HCT116 (cell line): ENCODE data around the gene BMP5. TPM values are rescaled to one million over a fixed set of nuclear protein-coding genes. Genes with fewer than 3 reads are reported as not detected.

ENCODE experiments used
- ATAC-seq: fragments of 200-7000 bp; cut with Tn5 transposase; 2 replicates; pipeline ENCODE4 v1.9.1; 2020; ENCODE audit warnings: mild to moderate bottlenecking, moderate library complexity
- BruUV-seq: library from RNA; stranded (reverse); fragments of 400-500 nt; replicated peaks from 2 replicates; lab custom pipeline; 2021; lab: Mats Ljungman, UMichigan
- CTCF ChIA-PET: fragments of 300-600 bp; sonication (Branson Sonifier 250); formaldehyde crosslinking; loops from one replicate; lab custom pipeline; 2021; ENCODE audit warnings: antibody characterized with exemption; lab: Charles Lee
- POLR2A ChIA-PET: fragments of 300-600, 350-600 bp; sonication (Branson Sonifier 250); formaldehyde crosslinking; loops from one replicate; lab custom pipeline; 2021; ENCODE audit warnings: antibody characterized with exemption; lab: Charles Lee
- RAD21 ChIA-PET, 2 experiments: fragments of 300-600 bp; sonication (Branson Sonifier 250); formaldehyde crosslinking; loops; one replicate each; lab custom pipeline; 2023; ENCODE audit warnings: low total read pairs in 2 of 2; ENCODE audit not compliant: uncharacterized antibody in 2 of 2, unreplicated experiment in 2 of 2, low non-redundant PET in 1 of 2; lab: Charles Lee
- DNase-seq: peaks from one replicate; pipeline ENCODE4 v3.0.0-alpha.2; 2010; ENCODE audit warnings: low read depth, low spot score
- H2AFZ ChIP-seq: fragments of 200-600 bp; shearing (Covaris generic), sonication (generic); 2 replicates; pipeline ENCODE4 v1.6.1; 2017; ENCODE audit warnings: low read depth, mixed run types, mixed read lengths, antibody characterized with exemption, low read length; ENCODE audit not compliant: poor library complexity, severe bottlenecking
- H3K27ac ChIP-seq: 2 replicates; pipeline ENCODE4 v1.5.1; 2012; ENCODE audit warnings: low read depth, low read length
- H3K27me3 ChIP-seq: fragments of 200-600 bp; sonication (generic); 2 replicates; pipeline ENCODE4 v1.6.1; 2016; ENCODE audit warnings: mixed run types, low read length, mixed read lengths; ENCODE audit not compliant: insufficient read depth
- H3K36me3 ChIP-seq, 2 experiments: fragments of 200-500 bp in 1 of 2; fragments of 200-600 bp in 1 of 2; sonication (Bioruptor generic) in 1 of 2; sonication (generic) in 1 of 2; 2 replicates each; pipeline versions ENCODE4 v1.5.1 to v1.6.1; 2014 to 2016; ENCODE audit warnings: low read length in 2 of 2, inconsistent platforms in 1 of 2, mixed read lengths in 1 of 2, mixed run types in 1 of 2; ENCODE audit not compliant: insufficient read depth in 2 of 2, control insufficient read depth in 1 of 2
- H3K4me1 ChIP-seq, 2 experiments: fragments of 200-600 bp in 1 of 2; sonication (generic) in 1 of 2; 2 replicates each; pipeline versions ENCODE4 v1.5.1 to v1.6.1; 2012 to 2017; ENCODE audit warnings: low read length in 2 of 2, inconsistent platforms in 1 of 2, mild to moderate bottlenecking in 1 of 2, mixed read lengths in 1 of 2, mixed run types in 1 of 2, moderate library complexity in 1 of 2; ENCODE audit not compliant: insufficient read depth in 2 of 2, control insufficient read depth in 1 of 2
- H3K4me2 ChIP-seq: fragments of 200-600 bp; sonication (generic); 2 replicates; pipeline ENCODE4 v1.6.1; 2017; ENCODE audit warnings: mixed run types, low read length, mixed read lengths
- H3K4me3 ChIP-seq, 2 experiments: fragments of 200-600 bp in 1 of 2; sonication (generic) in 1 of 2; replicated peaks in 1 of 2; 2 replicates each; pipeline ENCODE4 v1.5.1; 2011 to 2016; ENCODE audit warnings: low read length in 2 of 2, control low read depth in 1 of 2, low read depth in 1 of 2, mild to moderate bottlenecking in 1 of 2, mixed read lengths in 1 of 2, mixed run types in 1 of 2
- H3K79me2 ChIP-seq: fragments of 200-600 bp; sonication (generic); 2 replicates; pipeline ENCODE4 v1.6.1; 2017; ENCODE audit warnings: mild to moderate bottlenecking, mixed run types, low read length, moderate library complexity, mixed read lengths; ENCODE audit not compliant: insufficient read depth
- H3K9ac ChIP-seq: fragments of 200-600 bp; sonication (generic); 2 replicates; pipeline ENCODE4 v1.6.1; 2016; ENCODE audit warnings: low read length, mixed read lengths
- H3K9me2 ChIP-seq: fragments of 200-600 bp; sonication (generic), shearing (Covaris generic); 2 replicates; pipeline ENCODE4 v1.6.1; 2017; ENCODE audit warnings: mixed run types, mild to moderate bottlenecking, moderate library complexity; ENCODE audit not compliant: insufficient read depth
- H3K9me3 ChIP-seq, 2 experiments: fragments of 200-500 bp in 1 of 2; fragments of 200-600 bp in 1 of 2; sonication (Bioruptor generic) in 1 of 2; sonication (generic) in 1 of 2; 2 replicates each; pipeline ENCODE4 v1.6.1; 2014 to 2017; ENCODE audit warnings: low read length in 2 of 2, mixed read lengths in 2 of 2, inconsistent platforms in 1 of 2, low read depth in 1 of 2, mild to moderate bottlenecking in 1 of 2, mixed run types in 1 of 2, moderate library complexity in 1 of 2; ENCODE audit not compliant: control insufficient read depth in 1 of 2, insufficient read depth in 1 of 2
- H4K20me1 ChIP-seq: fragments of 200-600 bp; sonication (generic), shearing (Covaris generic); 2 replicates; pipeline ENCODE4 v1.6.1; 2017; ENCODE audit warnings: mixed run types, mild to moderate bottlenecking, moderate library complexity; ENCODE audit not compliant: insufficient read depth
- CTCF ChIP-seq, 3 experiments: fragments of 200-600 bp in 1 of 3; sonication (generic) in 1 of 3; IDR thresholded peaks in 2 of 3; conservative IDR thresholded peaks in 1 of 3; 2 replicates each; pipeline ENCODE4 v1.5.1; 2012 to 2017; ENCODE audit warnings: low read depth in 2 of 3, low read length in 2 of 3, antibody characterized with exemption in 1 of 3, borderline replicate concordance in 1 of 3, control low read depth in 1 of 3, mild to moderate bottlenecking in 1 of 3, mixed read lengths in 1 of 3, mixed run types in 1 of 3, moderate library complexity in 1 of 3; ENCODE audit not compliant: insufficient read depth in 1 of 3
- EGR1 ChIP-seq: IDR thresholded peaks from 2 replicates; pipeline ENCODE4 v1.6.1; 2012; ENCODE audit warnings: low read depth
- EZH2 ChIP-seq: fragments of 200-600 bp; sonication (generic); IDR thresholded peaks from 2 replicates; pipeline ENCODE4 v1.6.1; 2017; ENCODE audit warnings: antibody characterized with exemption, mixed run types
- EZH2phosphoT487 ChIP-seq: fragments of 200-600 bp; IDR thresholded peaks from 2 replicates; pipeline ENCODE4 v1.6.1; 2018; ENCODE audit warnings: antibody characterized with exemption, borderline replicate concordance
- FOSL1 ChIP-seq: IDR thresholded peaks from 2 replicates; pipeline ENCODE4 v1.6.1; 2012; ENCODE audit warnings: low read depth
- JUND ChIP-seq: IDR thresholded peaks from 2 replicates; pipeline ENCODE4 v1.6.1; 2012
- MAX ChIP-seq: IDR thresholded peaks from 2 replicates; pipeline ENCODE4 v1.6.1; 2012
- POLR2AphosphoS5 ChIP-seq: IDR thresholded peaks from 2 replicates; pipeline ENCODE4 v1.6.1; 2011; ENCODE audit warnings: mild to moderate bottlenecking, low read depth, low read length, moderate library complexity
- SP1 ChIP-seq: IDR thresholded peaks from 2 replicates; pipeline ENCODE4 v1.6.1; 2012; ENCODE audit warnings: low read depth
- SRF ChIP-seq: IDR thresholded peaks from 2 replicates; pipeline ENCODE4 v1.6.1; 2012; ENCODE audit warnings: low read depth
- TCF7L2 ChIP-seq: IDR thresholded peaks from 2 replicates; pipeline ENCODE4 v1.7.0; 2011; ENCODE audit warnings: borderline replicate concordance, inconsistent platforms; ENCODE audit not compliant: insufficient read depth, insufficient read length; ENCODE audit errors: extremely low read depth
- YY1 ChIP-seq: IDR thresholded peaks from 2 replicates; pipeline ENCODE4 v1.6.1; 2011; ENCODE audit warnings: low read length, low read depth, moderate library complexity, mild to moderate bottlenecking; ENCODE audit not compliant: insufficient replicate concordance; ENCODE audit errors: extremely low read depth
- ZNF274 ChIP-seq: fragments of 200-500 bp; sonication (Bioruptor generic); IDR thresholded peaks from 2 replicates; pipeline ENCODE4 v1.6.1; 2014; ENCODE audit warnings: mild to moderate bottlenecking, low read depth, low read length, inconsistent platforms
- intact Hi-C: fragments of 100-400 bp; cut with micrococcal nuclease; formaldehyde crosslinking; loops from 2 replicates; pipeline ENCODE4 v1.10.0; 2022
- total RNA-seq: library from RNA; stranded (reverse); gene quantifications from one replicate; pipeline ENCODE4 v1.2.1, GENCODE V29; 2021; ENCODE audit not compliant: unreplicated experiment
- TF ChIP-seq, protein P1 (sequence below): IDR thresholded peaks from 2 replicates; pipeline ENCODE4 v1.6.1; 2012
- TF ChIP-seq, protein P2 (sequence below): IDR thresholded peaks from 2 replicates; pipeline ENCODE4 v1.6.1; 2011; ENCODE audit warnings: mild to moderate bottlenecking, low read length, moderate library complexity; ENCODE audit not compliant: insufficient replicate concordance; ENCODE audit errors: extremely low read depth

BMP5 gene
- total RNA-seq, 1 experiment from 2014 or later = not detected

DNA sequence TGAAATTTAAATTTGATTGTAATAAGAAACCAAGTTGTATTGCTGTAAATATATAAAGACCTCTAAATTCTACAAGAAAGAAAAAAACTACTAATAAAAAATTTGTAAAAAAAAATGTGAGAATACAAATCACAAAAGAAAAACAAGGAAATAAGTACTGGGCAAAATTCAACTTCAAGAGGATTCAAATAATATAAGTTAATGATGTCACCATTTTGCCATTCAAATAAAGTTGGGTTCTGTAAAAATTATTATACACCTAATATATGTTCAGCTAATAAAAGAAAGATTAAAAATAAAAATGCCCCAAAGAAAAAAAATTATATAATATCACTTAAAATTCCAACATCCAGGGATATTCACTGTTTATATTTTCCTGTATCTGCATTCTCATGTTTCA, 47.0 kb upstream of the BMP5 start:
- no peaks in the 10 kb centered on the region for H3K9me3 ChIP-seq
- ChIA-PET RAD21 (no interaction called here), CTCF (no interaction called here), POLR2A (no interaction called here)
- ATAC-seq (no peak), DNase-seq (no peak)
- no peak overlapping the region for H2AFZ ChIP-seq
- H3K79me2 ChIP-seq = no peaks in the 10 kb centered on the region
- H3K27me3 ChIP-seq = no peaks in the 10 kb centered on the region
- no peak overlapping the region for H3K9ac ChIP-seq
- H3K27ac ChIP-seq = no peak overlapping the region
- no peak overlapping the region for H3K4me3 ChIP-seq
- TF ChIP-seq YY1 (no peak), MAX (no peak), ZNF274 (no peak), FOSL1 (no peak), JUND (no peak), CTCF (IDR thresholded peaks at IDR 0.05 in 2 of 3, conservative IDR thresholded peaks at IDR 0.05 in 1 of 3; ENCODE audit: borderline replicate concordance in 1 of 3, insufficient read depth in 1 of 3, low read depth in 2 of 3, low read length in 2 of 3) (no peak), TCF7L2 (no peak), EZH2 (no peak), SRF (no peak), EZH2phosphoT487 (no peak), POLR2AphosphoS5 (no peak), SP1 (no peak), EGR1 (no peak)
- TF ChIP-seq, protein P1, sequence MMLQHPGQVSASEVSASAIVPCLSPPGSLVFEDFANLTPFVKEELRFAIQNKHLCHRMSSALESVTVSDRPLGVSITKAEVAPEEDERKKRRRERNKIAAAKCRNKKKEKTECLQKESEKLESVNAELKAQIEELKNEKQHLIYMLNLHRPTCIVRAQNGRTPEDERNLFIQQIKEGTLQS = no peak
- TF ChIP-seq, protein P2, sequence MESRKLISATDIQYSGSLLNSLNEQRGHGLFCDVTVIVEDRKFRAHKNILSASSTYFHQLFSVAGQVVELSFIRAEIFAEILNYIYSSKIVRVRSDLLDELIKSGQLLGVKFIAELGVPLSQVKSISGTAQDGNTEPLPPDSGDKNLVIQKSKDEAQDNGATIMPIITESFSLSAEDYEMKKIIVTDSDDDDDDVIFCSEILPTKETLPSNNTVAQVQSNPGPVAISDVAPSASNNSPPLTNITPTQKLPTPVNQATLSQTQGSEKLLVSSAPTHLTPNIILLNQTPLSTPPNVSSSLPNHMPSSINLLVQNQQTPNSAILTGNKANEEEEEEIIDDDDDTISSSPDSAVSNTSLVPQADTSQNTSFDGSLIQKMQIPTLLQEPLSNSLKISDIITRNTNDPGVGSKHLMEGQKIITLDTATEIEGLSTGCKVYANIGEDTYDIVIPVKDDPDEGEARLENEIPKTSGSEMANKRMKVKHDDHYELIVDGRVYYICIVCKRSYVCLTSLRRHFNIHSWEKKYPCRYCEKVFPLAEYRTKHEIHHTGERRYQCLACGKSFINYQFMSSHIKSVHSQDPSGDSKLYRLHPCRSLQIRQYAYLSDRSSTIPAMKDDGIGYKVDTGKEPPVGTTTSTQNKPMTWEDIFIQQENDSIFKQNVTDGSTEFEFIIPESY = no peak
- H3K4me1 ChIP-seq = peaks cover 0 to 3% of the 10 kb centered on the region in 2 experiments; a peak in 1 of 4 replicates
- H3K36me3 ChIP-seq = no peaks in the 10 kb centered on the region
- no peaks in the 10 kb centered on the region for H3K9me2 ChIP-seq
- no peak overlapping the region for H3K4me2 ChIP-seq
- H4K20me1 ChIP-seq = no peaks in the 10 kb centered on the region
- BruUV-seq = no TSS peak
- intact Hi-C loops = no loop called here
